Loucy (cell line): ENCODE measurements around the gene LRP10.

Experiments
- CTCF ChIP-seq: fragments of 200-600 bp; sonication (generic); conservative IDR thresholded peaks from 2 replicates; pipeline ENCODE4 v1.5.1; 2014; ENCODE audit warnings: mild to moderate bottlenecking, antibody characterized with exemption, low read length
- EZH2phosphoT487 ChIP-seq: fragments of 200-600 bp; IDR thresholded peaks from 2 replicates; pipeline ENCODE4 v1.6.1; 2018; ENCODE audit warnings: antibody characterized with exemption, mild to moderate bottlenecking, moderate library complexity, borderline replicate concordance

GRCh38 chr14:22901799-22902198 lies 30.3 kb downstream of the LRP10 start:
- TF ChIP-seq CTCF (no peak), EZH2phosphoT487 (no peak)
